IPS DF 4.7 (cell line): Measurements from ENCODE around the gene SYCP2.

Source experiments
- DNase-seq: peaks from one replicate; pipeline ENCODE4 v3.0.0-alpha.2; 2013; ENCODE audit warnings: low spot score; ENCODE audit errors: extremely low read depth

SYCP2 gene

GRCh38 chr20:59836767-59837166 lies 96.7 kb downstream of the SYCP2 start:
- DNase-seq = no peak

GRCh38 chr20:59835448-59836395 lies 97.7 kb downstream of the SYCP2 start:
- DNase-seq = no peak

- no peak for DNase-seq
Measured at GRCh38 chr20:59835057-59835447, 98.4 kb downstream of the SYCP2 start.

GRCh38 chr20:59832406-59833363 lies 100.8 kb downstream of the SYCP2 start:
- no peak for DNase-seq

- no peak for DNase-seq
Measured at GRCh38 chr20:59831916-59832270, 101.5 kb downstream of the SYCP2 start.

- no peak for DNase-seq
Measured at GRCh38 chr20:59831024-59831915, 102.2 kb downstream of the SYCP2 start.

- DNase-seq = no peak
Measured at GRCh38 chr20:59830665-59831023, 102.8 kb downstream of the SYCP2 start.

GRCh38 chr20:59829786-59830664 lies 103.4 kb downstream of the SYCP2 start:
- no peak for DNase-seq

GRCh38 chr20:59829054-59829785 lies 104.2 kb downstream of the SYCP2 start:
- DNase-seq = no peak

GRCh38 chr20:59828125-59829053 lies 105.0 kb downstream of the SYCP2 start:
- no peak for DNase-seq

- no peak for DNase-seq
Measured at GRCh38 chr20:59827138-59828056, 106.0 kb downstream of the SYCP2 start.

GRCh38 chr20:59825944-59826759 lies 107.3 kb downstream of the SYCP2 start:
- no peak for DNase-seq

- DNase-seq = no peak
Measured at GRCh38 chr20:59825563-59825920, 107.9 kb downstream of the SYCP2 start.

- DNase-seq = no peak
Measured at GRCh38 chr20:59824711-59825562, 108.5 kb downstream of the SYCP2 start.

- DNase-seq = no peak
Measured at GRCh38 chr20:59823491-59824259, 109.8 kb downstream of the SYCP2 start.
